ENCODE data around the gene PCNX2. TPM values are rescaled to one million over a fixed set of nuclear protein-coding genes. Genes with fewer than 3 reads are reported as not detected.

Gene PCNX2
- total RNA-seq, 1 donor from 2014 or later: 33.6 TPM

GRCh38 chr1:233269656-233270055 lies 25.9 kb downstream of the PCNX2 start:
- no peak for TF ChIP-seq CTCF (IDR thresholded peaks at IDR 0.05; ENCODE audit: unreplicated experiment)
- Mint-ChIP-seq H3K4me1 (ENCODE audit: low read depth) (no peaks in the 10 kb centered on the region), H3K4me3 (ENCODE audit: low read depth) (no peak overlapping the region), H3K36me3 (ENCODE audit: insufficient read depth) (peaks cover 15% of the 10 kb centered on the region), H3K9me3 (ENCODE audit: low read depth) (peaks cover 3% of the 10 kb centered on the region), H3K27ac (no peak overlapping the region), H3K27me3 (no peaks in the 10 kb centered on the region)
- no peak for DNase-seq (ENCODE audit: low spot score, unreplicated experiment)

GRCh38 chr1:233268389-233269022 lies 27.0 kb downstream of the PCNX2 start:
- H3K9me3 Mint-ChIP-seq (ENCODE audit: low read depth): peaks cover 7% of the 10 kb centered on the region
- no peak overlapping the region for H3K27ac Mint-ChIP-seq
- TF ChIP-seq CTCF (IDR thresholded peaks at IDR 0.05; ENCODE audit: unreplicated experiment): no peak
- no peaks in the 10 kb centered on the region for H3K4me1 Mint-ChIP-seq (ENCODE audit: low read depth)
- peaks cover 15% of the 10 kb centered on the region for H3K36me3 Mint-ChIP-seq (ENCODE audit: insufficient read depth)
- H3K27me3 Mint-ChIP-seq: no peaks in the 10 kb centered on the region
- DNase-seq (ENCODE audit: low spot score, unreplicated experiment): no peak
- no peak overlapping the region for H3K4me3 Mint-ChIP-seq (ENCODE audit: low read depth)

- Mint-ChIP-seq H3K27ac (no peak overlapping the region), H3K36me3 (ENCODE audit: insufficient read depth) (peaks cover 22% of the 10 kb centered on the region), H3K27me3 (no peaks in the 10 kb centered on the region), H3K4me1 (ENCODE audit: low read depth) (peaks cover 5% of the 10 kb centered on the region), H3K9me3 (ENCODE audit: low read depth) (peaks cover 4% of the 10 kb centered on the region), H3K4me3 (ENCODE audit: low read depth) (no peak overlapping the region)
- no peak for DNase-seq (ENCODE audit: low spot score, unreplicated experiment)
- TF ChIP-seq CTCF (IDR thresholded peaks at IDR 0.05; ENCODE audit: unreplicated experiment): no peak
These were observed 33.8 kb downstream of the PCNX2 start for GRCh38 chr1:233261695-233262094.

GRCh38 chr1:233261206-233261605 lies 34.3 kb downstream of the PCNX2 start:
- no peak for DNase-seq (ENCODE audit: low spot score, unreplicated experiment)
- Mint-ChIP-seq H3K4me3 (ENCODE audit: low read depth) (no peak overlapping the region), H3K36me3 (ENCODE audit: insufficient read depth) (peaks cover 22% of the 10 kb centered on the region), H3K9me3 (ENCODE audit: low read depth) (peaks cover 4% of the 10 kb centered on the region), H3K4me1 (ENCODE audit: low read depth) (peaks cover 5% of the 10 kb centered on the region), H3K27ac (no peak overlapping the region), H3K27me3 (no peaks in the 10 kb centered on the region)
- TF ChIP-seq CTCF (IDR thresholded peaks at IDR 0.05; ENCODE audit: unreplicated experiment): no peak

- no peak overlapping the region for H3K4me3 Mint-ChIP-seq (ENCODE audit: low read depth)
- peaks cover 24% of the 10 kb centered on the region for H3K36me3 Mint-ChIP-seq (ENCODE audit: insufficient read depth)
- no peak overlapping the region for H3K27ac Mint-ChIP-seq
- H3K4me1 Mint-ChIP-seq (ENCODE audit: low read depth): peaks cover 22% of the 10 kb centered on the region
- DNase-seq (ENCODE audit: low spot score, unreplicated experiment): no peak
- H3K27me3 Mint-ChIP-seq: no peaks in the 10 kb centered on the region
- TF ChIP-seq CTCF (IDR thresholded peaks at IDR 0.05; ENCODE audit: unreplicated experiment): no peak
- no peaks in the 10 kb centered on the region for H3K9me3 Mint-ChIP-seq (ENCODE audit: low read depth)
These were observed 37.7 kb downstream of the PCNX2 start for GRCh38 chr1:233257786-233258185.

All from progenitor cell of endocrine pancreas (in vitro differentiated cells).